Epidermal melanocyte (primary cell): ENCODE results near the gene OTULIN.

Experiments
- DNase-seq: peaks from one replicate; pipeline ENCODE4 v3.0.0; 2011; ENCODE audit warnings: low spot score; ENCODE audit not compliant: insufficient read length

The OTULIN gene

DNA sequence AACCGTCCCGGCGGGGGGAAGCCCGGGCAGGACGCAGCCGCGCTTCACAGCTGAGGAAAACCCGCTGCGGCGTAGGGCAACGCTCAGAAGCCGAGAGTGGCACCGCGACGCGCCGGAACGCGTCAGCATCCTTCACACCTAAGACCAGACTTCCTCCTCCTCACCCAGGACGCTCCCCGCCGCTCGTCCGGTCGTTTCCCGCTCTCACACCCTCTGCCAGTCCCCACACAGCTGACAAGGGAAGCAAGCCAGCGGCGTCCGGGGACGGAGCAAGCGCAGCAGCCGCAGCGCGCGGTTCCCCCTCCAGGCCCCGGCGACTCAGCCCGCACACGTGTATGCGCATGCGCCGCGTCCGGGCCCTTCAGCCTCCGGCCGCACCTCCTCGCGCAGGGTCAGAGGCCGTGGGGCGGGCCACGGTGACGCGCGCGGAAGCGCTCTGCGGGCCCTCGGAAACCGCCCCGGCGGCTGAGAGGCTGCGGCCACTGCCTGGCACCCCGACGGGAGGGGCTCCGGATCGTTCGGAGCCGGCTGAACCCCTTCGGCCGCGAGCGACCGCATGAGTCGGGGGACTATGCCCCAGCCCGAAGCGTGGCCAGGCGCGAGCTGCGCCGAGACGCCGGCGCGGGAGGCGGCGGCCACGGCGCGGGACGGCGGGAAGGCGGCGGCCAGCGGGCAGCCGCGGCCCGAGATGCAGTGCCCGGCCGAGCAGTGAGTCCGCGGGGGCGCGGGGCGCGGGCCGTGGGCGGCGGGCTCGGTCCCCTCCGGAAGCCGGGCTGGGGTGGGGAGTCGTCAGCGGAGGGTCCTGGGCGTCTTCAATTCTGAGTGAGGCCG lies at the start of gene OTULIN:
OTULIN (plus strand) TSS at position 449 of the 831 bp plus-strand sequence; CDS start at position 557, 108 bp downstream.
- peak; percentile 86 for DNase-seq

DNA sequence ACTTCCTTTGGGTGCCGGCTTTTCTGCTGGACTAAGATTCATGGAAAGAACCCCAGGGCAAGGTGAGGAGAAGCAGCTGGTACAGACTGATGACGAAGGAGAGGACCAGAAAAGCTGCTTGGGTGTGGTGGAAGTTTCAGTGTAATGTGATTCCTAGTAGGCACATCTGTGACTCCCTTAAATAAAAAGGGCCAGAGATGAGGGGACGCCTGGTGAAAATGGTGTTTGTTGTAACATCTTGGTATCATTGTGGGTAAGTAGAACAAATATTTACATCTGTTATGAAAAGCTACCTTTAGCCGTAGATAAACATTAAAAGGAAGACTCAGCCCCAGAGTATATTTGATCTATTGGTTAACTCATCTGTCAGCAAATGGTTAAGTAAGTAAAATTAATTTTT lies 49.2 kb upstream of the OTULIN start:
- no peak for DNase-seq

DNA sequence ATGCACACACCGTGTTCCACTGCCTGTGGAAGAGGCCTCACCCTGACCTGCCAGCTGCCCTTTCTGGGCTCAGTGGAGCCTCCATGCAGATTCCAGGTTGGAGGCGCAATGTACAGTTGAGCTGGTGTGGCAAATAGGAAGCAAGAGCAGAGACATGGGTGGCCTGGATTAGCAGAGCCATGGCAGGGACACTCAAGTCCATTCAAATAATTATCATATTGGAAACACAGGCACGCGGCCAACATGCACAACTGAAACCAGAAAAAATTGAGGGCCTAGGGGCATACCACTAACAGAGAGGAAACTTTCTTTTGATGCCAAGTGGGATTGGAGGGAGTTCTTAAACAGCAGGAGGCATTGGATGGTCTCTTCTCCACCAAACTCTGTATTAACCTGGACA lies 47.1 kb upstream of the OTULIN start:
- no peak for DNase-seq

DNA sequence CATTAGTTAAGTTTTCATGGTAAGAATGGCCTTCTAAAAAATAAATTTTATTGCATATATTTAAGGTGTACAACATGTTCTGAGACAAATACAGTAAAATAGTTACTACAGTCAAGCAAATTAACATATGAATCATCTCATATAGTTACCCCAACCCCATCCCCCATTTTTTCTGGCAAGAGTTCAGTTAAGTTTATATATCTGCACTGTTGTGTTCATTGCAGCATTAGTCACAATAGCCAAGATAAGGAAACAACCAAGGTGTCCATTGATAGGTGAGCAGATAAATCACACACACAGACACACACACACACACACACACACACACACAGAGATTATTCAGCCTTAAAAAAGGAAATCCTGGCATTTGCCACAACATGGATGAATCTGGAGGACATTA lies 37.2 kb upstream of the OTULIN start:
- no peak for DNase-seq

DNA sequence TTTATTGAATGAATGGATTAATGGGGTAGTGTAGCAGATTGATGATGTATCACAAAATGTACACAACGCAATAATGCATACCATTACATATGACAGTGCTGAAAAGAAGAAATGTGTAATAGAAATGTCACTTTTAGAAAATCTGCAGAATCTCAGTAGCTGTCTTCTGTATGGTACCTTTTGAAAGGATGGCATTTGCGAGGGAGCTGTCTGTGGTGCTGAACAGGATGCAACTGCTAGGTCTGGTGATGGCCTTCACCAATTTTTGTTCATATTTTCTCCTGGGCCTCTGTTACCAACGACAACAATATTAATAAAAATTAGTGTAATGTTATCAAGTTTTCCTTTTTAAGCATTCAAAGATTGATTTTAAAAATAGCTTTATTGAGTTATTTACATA lies 36.2 kb upstream of the OTULIN start:
- no peak for DNase-seq

DNA sequence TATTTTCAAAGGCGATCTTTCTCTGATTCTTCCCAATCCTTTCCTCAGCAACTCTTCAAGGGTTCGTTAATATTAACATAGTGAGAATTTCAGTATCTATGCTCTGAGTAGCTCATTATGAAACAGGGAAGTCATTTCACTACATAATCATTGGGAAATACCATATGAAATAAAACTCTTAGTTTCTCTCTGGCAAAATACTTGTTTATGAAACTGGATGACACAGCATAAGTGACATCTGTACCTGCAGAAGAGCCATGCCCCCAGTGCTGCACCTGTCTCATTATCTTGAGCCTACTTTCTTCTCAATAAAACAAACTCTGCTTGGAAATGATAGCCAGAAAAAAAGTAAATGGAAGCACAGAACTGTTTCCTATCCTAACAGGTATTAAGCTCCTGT lies 33.8 kb upstream of the OTULIN start:
- DNase-seq = no peak

DNA sequence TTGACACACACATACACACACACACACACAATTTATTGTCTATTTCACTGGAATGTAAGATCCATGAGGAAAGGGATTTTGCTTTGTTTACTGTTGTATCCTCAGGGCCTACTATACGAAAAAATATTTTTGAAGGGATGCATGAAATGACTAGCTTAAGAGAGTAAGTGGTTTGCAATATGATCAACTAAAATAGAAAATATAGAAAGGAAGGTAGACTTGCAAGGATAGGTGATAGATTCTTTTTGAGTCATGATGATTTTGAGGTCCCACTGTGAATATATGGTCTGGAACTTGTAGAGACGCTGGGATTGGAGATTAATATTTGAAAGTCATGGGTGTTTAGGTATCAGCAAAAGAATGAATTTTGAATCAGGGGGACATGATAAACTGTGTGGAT lies 28.9 kb upstream of the OTULIN start:
- DNase-seq = no peak

DNA sequence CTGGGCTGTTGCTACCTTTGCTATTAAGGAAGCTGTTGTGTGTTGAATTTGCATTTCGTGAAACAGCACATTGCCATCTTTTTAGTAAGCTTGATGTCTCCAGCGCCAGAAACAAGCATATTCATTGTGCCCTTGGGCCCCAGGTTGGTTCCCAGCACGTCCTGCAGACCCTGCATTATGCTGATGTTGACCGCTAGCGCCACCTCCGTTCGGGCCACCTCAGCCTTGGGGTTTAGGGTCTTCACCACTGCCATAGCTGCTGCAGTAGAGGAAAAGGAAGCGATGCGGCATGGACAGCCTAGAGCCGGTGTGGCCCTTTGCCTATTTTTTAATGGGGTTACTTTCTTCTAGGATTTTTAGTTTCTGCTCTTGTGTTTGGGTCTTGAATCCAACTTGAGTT lies 23.8 kb upstream of the OTULIN start:
- no peak for DNase-seq

DNA sequence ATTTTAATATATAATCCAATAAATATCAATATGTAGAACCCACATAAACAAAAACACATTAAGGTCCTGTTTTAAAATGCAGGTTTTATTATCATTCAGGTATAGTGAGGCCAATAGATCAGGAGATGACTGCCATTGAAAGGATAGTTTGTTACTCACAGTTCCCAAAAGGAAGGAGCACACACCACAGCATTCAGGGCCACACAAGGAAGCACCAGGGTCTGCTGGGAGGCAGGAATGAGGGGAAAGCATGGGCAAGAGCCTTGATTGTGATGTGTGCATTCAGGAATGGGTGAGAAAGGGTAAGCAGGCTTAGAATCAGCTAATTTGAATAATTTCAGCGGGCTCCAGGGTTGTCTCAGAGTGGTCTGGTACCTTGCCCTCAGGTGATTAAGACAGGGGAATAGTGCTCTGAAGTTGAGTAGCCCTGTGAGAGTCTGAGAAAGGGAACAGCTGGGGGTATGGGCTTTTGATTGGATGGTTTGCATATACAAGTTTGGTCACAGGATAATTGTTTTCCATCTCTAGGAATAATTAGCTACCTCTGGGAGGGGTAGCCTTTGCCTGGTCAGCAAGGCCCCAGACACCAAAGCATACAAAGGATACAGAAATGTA lies 19.8 kb upstream of the OTULIN start:
- DNase-seq = no peak

DNA sequence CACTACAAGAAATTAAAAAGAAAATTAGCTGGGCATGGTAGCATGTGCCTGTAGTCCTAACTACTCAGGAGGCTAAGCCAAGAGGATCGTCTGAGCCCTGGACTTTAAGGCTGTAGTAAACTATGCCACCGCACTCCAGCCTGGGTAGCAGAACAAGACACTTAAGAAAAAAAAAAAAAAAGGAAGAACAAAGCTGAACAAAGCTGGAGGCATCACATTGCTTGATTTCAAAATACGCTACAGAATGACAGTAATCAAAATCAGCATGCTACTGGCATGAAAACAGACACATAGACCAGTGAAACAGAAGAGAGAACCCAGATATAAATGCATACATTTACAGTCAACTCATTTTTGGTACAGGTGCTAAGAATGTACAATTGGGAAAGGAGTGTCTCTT lies 14.5 kb upstream of the OTULIN start:
- DNase-seq = no peak

DNA sequence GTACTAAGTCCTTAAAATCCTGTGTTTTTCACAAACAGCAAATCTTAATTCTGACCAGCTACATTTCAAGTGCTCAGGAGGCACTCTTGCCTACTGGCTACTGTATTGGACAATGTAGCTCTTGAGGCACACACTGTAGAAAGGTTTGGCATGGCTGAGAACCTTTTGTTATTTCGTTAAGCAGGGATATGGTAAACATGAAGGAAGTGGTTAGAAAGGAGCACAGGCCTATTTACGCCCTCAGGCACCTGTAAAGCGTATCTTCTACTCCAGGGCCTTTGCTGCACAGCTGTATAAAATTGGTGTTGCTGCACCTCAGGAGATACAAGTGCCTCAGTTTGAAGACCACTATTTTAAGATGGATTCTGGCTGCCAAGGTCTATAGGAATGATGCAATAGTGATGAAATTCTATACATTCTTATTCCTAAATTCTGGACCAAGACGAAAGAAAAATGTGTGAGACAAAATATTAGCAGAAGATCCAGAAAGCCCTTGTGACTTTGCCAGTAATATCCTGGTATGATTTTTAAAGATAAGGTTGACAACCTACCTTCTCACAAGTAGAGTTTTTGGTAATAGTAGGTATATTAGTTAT lies 9.3 kb upstream of the OTULIN start:
- DNase-seq = no peak

DNA sequence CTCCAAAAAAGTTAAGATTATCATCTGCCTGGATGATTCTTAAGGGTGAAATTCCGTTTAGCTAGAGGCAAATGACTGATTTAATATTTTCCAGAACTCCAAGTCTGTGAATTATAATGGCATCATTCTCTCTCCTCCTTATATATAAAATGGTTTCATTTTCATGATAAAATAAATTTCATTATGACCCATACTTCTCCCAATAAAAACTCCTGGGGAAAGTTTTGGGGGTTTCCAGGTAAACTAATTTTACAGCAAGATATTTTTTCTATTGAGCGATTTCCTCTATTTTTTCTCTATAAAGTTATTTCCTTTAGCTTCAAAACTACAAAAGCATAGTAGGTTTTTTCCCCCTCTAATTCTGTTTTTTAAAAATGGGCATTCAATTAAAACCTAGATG lies 7.6 kb upstream of the OTULIN start:
- no peak for DNase-seq

DNA sequence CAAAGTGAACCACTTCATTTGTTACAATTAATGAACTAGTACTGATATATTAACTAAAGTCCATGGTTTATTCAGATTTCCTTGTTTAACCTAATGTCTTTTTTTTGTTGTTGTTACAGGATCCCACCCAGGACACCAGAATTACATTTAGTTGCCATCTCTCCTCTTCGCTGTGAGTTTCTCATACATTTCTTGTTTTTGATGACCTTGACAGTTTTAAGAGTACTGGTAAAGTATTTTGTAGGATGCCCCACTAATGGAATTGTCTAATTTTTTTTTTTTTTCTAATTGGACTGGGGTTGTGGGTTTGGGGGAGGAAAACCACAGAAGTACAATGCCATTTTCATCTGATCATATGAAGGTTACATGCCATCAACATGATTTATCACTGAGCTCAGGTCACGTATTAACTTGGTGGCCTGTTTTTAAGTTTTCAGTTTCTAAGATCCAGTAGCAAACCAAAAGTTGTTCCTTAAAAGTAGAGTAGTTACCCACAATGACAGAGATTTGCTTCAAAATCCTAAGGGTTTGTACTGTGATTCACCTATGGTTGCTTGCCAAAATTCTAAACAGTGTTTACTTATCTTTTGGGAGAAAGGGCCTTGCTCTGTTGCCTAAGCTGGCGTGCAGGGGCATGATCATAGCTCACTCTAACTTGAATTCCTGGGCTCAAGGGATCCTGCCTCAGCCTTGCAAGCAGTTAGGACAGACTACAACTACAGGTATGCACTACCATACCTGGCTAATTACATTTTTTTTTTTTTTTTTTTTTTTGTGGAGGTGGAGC lies 4.5 kb upstream of the OTULIN start:
- DNase-seq = no peak

DNA sequence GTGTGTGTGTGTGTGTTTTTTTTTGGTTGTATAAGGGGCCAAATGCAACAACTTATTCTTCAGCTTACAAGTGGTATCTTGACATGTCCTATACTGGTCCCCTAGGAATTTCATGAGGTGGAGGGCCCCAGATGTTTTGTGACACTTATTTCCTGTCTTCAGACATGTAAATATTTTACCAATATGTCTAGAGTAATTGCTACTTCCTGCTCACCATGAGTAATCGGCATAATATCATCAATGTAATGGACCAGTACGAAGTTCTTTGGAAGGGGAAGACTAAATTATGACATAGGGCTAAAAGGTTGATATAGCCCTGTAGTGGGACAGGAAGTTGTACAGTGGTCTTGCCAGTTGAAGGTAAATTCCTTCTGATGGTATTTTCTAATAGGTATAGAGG lies 3.7 kb upstream of the OTULIN start:
- no peak for DNase-seq

DNA sequence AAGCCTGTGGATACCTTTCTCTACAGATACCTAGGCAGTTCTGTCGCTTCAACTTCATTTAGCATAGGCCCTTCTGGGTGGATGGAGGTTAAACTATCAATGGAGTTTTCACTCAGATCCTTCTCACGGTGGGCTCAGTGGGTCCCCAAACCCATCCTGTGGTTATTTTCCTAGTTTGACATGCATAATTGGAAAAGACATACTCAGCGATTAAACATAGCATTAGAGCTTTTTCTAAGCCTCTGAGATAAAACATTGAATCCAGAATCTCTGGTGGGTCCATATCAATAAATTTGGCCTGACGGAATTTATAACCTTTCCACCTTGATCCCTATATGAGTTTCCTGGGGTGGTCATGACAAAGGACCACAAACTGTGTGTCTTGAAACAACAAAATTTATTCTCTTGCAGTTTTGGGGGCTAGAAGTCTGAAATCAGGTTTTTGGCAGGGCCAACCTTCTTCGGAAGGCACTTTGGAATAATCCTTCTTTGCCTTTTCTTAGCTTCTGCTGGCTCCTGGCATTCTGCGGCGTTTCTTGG lies 1.7 kb upstream of the OTULIN start:
- no peak for DNase-seq

DNA sequence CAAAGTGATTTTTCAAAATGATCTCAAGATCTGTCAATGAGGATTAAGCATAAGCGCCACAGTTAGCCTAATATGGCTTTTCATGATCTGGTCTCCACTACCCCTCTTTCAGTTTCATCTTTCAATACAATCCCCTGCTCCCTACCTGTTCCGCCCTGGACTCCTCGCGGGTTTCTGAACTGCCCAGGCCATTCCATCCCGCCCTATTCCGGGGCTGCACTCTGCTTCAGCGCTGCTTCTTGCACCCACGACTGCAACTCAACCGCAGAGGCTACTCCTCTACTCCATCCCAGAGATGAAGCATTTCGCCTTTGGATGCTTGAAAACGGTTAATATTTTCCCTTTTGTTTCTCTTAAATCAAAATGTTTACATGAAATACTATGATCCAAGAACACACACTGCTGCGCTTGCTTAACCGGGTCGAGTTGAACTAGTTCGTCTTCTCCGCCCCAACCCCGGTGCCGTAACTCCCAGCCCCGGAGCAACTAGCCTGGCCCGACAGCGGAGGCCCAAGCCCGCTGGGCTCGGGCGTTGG lies 716 bp upstream of the OTULIN start:
- no peak for DNase-seq

DNA sequence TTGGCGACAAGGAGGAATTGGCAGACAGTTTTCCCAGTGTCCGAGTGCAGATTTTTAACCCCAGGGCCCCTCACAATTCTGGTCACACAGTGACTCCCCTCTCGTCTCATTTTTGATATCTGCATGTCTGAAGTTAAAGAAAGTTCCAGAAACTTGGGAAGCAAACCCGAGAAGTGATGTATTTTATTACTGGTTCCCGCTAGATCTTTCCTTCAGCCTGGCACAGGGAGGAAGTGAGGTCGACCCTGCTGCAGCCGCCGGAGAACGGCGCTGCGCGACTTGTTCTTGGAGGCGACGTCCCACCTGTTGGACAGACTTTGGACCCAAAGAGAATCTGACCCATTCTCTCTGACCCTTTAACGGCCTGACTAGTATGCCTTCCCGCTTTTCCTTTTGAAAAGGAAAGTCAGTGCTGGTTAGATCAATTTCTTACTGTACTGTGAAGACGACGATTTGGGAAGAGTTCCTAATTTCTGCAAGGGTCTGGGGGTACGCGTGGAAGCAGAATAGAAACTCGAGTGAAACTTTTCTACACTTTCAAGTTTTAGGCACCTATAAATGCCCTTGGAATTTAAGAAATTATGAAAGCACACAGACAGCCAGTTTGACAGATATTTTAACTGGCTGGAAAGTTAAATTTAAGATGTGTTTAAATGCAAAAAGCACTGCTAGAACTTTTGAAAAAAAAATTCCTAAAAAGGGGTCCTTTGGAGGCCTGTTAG lies 744 bp downstream of the OTULIN start:
- no peak for DNase-seq

DNA sequence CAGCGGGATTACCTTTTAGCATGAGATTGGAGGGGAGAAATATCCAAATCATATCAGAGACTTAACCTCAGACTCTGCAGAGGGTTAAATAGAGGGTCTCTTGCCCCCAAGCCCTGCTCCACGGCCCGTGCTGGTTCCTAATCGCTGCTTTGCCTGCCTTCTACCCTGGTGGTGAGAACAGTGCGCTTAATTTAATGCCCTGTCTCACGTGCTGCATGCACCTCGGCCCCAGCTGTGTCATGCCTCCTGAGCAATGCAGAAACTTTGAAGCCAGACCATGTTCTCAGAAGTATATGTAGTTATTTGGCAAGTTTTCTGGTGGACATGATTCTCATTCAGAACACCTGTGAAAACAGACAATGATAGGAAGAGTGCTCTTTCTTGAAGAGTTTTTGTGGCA lies 1.4 kb downstream of the OTULIN start:
- DNase-seq = no peak

DNA sequence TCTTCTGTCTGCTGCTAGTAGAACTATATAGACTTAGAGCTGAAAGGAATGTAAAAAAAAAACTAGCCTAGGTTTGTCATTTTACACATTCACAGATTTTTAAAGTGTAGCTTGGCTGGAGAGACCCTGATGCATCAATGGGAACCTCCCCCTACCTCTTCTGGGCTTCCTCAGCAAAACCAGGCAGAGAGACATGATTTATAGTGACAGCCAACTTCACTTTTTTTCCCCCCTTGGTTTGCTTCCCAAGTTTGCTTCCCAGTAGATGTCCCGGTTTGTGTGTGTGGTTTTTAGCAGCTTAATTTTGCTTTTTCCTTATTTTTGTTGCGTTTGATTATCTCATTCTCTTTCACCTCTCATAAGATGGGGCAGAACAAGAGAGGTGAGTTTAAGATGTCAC lies 1.8 kb downstream of the OTULIN start:
- DNase-seq = no peak

DNA sequence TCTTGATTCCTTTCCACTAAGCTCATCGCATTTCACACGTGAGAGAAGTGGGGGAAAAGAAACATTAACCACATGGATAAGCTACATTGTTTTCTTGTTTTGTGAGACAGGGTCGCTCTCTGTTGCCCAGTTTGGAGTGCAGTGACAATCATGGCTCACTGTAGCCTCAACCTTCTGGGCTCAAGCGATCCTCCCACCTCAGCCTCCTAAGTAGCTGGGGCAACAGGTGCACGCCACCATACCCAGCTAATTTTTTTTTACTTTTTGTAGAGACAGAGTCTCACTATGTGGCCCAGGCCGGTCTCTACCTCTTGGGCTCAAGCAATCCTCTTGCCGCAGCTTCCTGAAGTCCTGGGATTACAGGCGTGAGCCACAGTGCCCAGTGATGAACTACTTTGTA lies 2.8 kb downstream of the OTULIN start:
- no peak for DNase-seq

DNA sequence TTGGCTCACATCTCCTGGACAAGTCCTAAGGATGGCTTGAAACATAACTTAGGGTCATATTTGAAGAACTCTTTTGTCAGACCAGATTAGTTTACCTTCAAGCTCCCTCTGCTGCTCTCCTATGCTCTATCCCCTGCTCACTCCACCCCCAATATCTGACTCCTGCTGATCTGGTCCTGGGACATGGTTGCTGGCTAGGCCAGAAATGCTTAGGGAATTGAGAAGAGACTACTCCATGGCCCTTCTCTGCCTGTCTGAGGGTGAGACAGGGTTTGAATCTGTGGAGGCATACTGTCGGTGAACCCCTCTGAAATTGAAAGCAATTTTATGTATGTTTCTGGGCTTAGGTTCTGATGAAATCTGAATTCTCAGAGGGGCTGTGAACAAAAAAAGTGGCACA lies 3.3 kb downstream of the OTULIN start:
- no peak for DNase-seq
